A673 (cell line): ENCODE measurements around the gene NPIPB5.
"Not testable (repeated sequence)": the region's sequence is repeated elsewhere in the genome, so short reads cannot be mapped to it uniquely, and the experiment has no call there.

ENCODE experiments used
- EZH2 ChIP-seq: fragments of 200-600 bp; sonication (generic); IDR thresholded peaks from 2 replicates; pipeline ENCODE4 v1.6.1; 2017; ENCODE audit warnings: borderline replicate concordance, low read depth, mild to moderate bottlenecking, mixed read lengths, antibody characterized with exemption, low read length; ENCODE audit not compliant: poor library complexity, severe bottlenecking
- TF ChIP-seq, protein P1 (sequence below): fragments of 300-800, 200-600 bp; sonication (generic); conservative IDR thresholded peaks from 2 replicates; pipeline ENCODE4 v1.5.1; 2017; ENCODE audit warnings: low read depth, mild to moderate bottlenecking, antibody characterized with exemption, low read length, moderate library complexity, mixed read lengths

DNA sequence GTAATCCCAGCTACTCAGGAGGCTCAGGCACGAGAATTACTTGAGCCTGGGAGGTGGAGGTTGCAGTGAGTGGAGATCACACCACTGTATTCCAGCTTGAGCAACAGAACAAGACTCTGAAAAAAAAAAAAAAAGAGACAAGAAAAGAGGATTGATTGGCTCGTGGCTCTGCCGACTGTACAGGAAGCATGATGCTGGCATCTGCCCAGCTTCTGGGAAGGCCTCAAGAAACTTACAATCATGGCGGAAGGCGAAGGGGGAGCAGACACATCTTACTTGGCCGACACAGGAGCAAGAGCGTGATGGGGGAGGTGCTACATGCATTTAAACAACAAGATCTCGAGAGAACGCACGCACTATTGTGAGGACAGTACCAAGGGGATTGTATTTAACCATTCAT lies 40.5 kb downstream of the NPIPB5 start:
- TF ChIP-seq EZH2 = not testable (repeated sequence)
- TF ChIP-seq, protein P1, sequence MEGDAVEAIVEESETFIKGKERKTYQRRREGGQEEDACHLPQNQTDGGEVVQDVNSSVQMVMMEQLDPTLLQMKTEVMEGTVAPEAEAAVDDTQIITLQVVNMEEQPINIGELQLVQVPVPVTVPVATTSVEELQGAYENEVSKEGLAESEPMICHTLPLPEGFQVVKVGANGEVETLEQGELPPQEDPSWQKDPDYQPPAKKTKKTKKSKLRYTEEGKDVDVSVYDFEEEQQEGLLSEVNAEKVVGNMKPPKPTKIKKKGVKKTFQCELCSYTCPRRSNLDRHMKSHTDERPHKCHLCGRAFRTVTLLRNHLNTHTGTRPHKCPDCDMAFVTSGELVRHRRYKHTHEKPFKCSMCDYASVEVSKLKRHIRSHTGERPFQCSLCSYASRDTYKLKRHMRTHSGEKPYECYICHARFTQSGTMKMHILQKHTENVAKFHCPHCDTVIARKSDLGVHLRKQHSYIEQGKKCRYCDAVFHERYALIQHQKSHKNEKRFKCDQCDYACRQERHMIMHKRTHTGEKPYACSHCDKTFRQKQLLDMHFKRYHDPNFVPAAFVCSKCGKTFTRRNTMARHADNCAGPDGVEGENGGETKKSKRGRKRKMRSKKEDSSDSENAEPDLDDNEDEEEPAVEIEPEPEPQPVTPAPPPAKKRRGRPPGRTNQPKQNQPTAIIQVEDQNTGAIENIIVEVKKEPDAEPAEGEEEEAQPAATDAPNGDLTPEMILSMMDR = not testable (repeated sequence)
